NCI-H1105 (cell line): ENCODE measurements around the gene COL28A1.
A peak's percentile ranks its signal among the peaks of the same experiment; 100 is the strongest.
"Not testable (repeated sequence)": the region's sequence is repeated elsewhere in the genome, so short reads cannot be mapped to it uniquely, and the experiment has no call there.

ENCODE experiments used
- DNase-seq: peaks from one replicate; lab custom pipeline; 2025; lab: John Stamatoyannopoulos, UW

COL28A1 gene

GRCh38 chr7:7561591-7561990 lies 25.9 kb upstream of the COL28A1 start:
- not testable (repeated sequence) for DNase-seq

GRCh38 chr7:7557252-7557651 lies 21.6 kb upstream of the COL28A1 start:
- DNase-seq, result no peak

- no peak for DNase-seq
Observed at GRCh38 chr7:7556852-7557251, 21.2 kb upstream of the COL28A1 start.

GRCh38 chr7:7554649-7555575 lies 19.2 kb upstream of the COL28A1 start:
- DNase-seq, result peak; percentile 99

- peak; percentile 82 for DNase-seq
Observed at GRCh38 chr7:7554021-7554432, 18.4 kb upstream of the COL28A1 start.

GRCh38 chr7:7553386-7553785 lies 17.7 kb upstream of the COL28A1 start:
- no peak for DNase-seq

GRCh38 chr7:7552199-7552598 lies 16.5 kb upstream of the COL28A1 start:
- DNase-seq, result no peak

GRCh38 chr7:7550663-7551062 lies 15.0 kb upstream of the COL28A1 start:
- DNase-seq, result no peak

GRCh38 chr7:7548407-7548806 lies 12.7 kb upstream of the COL28A1 start:
- DNase-seq, result no peak

- no peak for DNase-seq
Observed at GRCh38 chr7:7542251-7542835, 6.7 kb upstream of the COL28A1 start.

- no peak for DNase-seq
Observed at GRCh38 chr7:7539711-7540110, 4.0 kb upstream of the COL28A1 start.

GRCh38 chr7:7539152-7539551 lies 3.5 kb upstream of the COL28A1 start:
- DNase-seq, result no peak

- DNase-seq, result no peak
Observed at GRCh38 chr7:7537711-7538110, 2.0 kb upstream of the COL28A1 start.

- no peak for DNase-seq
Observed at GRCh38 chr7:7536396-7537019, 835 bp upstream of the COL28A1 start.

GRCh38 chr7:7533831-7534430 lies 1.7 kb downstream of the COL28A1 start:
- no peak for DNase-seq

GRCh38 chr7:7529328-7529727 lies 6.3 kb downstream of the COL28A1 start:
- peak; percentile 85 for DNase-seq

- DNase-seq, result no peak
Observed at GRCh38 chr7:7527047-7527446, 8.6 kb downstream of the COL28A1 start.

GRCh38 chr7:7526006-7526405 lies 9.7 kb downstream of the COL28A1 start:
- DNase-seq, result no peak

GRCh38 chr7:7524121-7524520 lies 11.6 kb downstream of the COL28A1 start:
- no peak for DNase-seq

GRCh38 chr7:7522421-7522820 lies 13.3 kb downstream of the COL28A1 start:
- no peak for DNase-seq

- no peak for DNase-seq
Observed at GRCh38 chr7:7521259-7521658, 14.4 kb downstream of the COL28A1 start.

- no peak for DNase-seq
Observed at GRCh38 chr7:7519528-7519927, 16.1 kb downstream of the COL28A1 start.

- DNase-seq, result no peak
Observed at GRCh38 chr7:7519056-7519455, 16.6 kb downstream of the COL28A1 start.
